GM21576 (cell line): ENCODE data around the gene KLHL22.
"Not testable (repeated sequence)": the region's sequence is repeated elsewhere in the genome, so short reads cannot be mapped to it uniquely, and the experiment has no call there.

Source experiments
- ATAC-seq: cut with Tn5 transposase; IDR thresholded peaks from one replicate; pipeline ENCODE4 v1.9.1; 2021; ENCODE audit warnings: mild to moderate bottlenecking, moderate library complexity; ENCODE audit not compliant: unreplicated experiment

Gene KLHL22

GRCh38 chr22:20471126-20471833, 24.3 kb downstream of the KLHL22 start:
- no peak for ATAC-seq

- ATAC-seq = not testable (repeated sequence)
These were observed 25.1 kb downstream of the KLHL22 start for GRCh38 chr22:20470525-20470924.

GRCh38 chr22:20469110-20469868, 26.3 kb downstream of the KLHL22 start:
- no peak for ATAC-seq

- no peak for ATAC-seq
These were observed 28.8 kb downstream of the KLHL22 start for GRCh38 chr22:20466659-20467379.

- ATAC-seq = no peak
These were observed 29.9 kb downstream of the KLHL22 start for GRCh38 chr22:20465759-20466077.

- no peak for ATAC-seq
These were observed 30.5 kb downstream of the KLHL22 start for GRCh38 chr22:20464912-20465758.

GRCh38 chr22:20464096-20464614, 31.4 kb downstream of the KLHL22 start:
- ATAC-seq = no peak

GRCh38 chr22:20463324-20464095, 32.1 kb downstream of the KLHL22 start:
- ATAC-seq = no peak

GRCh38 chr22:20459862-20460261, 35.7 kb downstream of the KLHL22 start:
- ATAC-seq = no peak

GRCh38 chr22:20459152-20459542, 36.4 kb downstream of the KLHL22 start:
- ATAC-seq = no peak

GRCh38 chr22:20458530-20459151, 37.0 kb downstream of the KLHL22 start:
- ATAC-seq = no peak

GRCh38 chr22:20457506-20458240, 37.9 kb downstream of the KLHL22 start:
- ATAC-seq = no peak

- no peak for ATAC-seq
These were observed 38.9 kb downstream of the KLHL22 start for GRCh38 chr22:20456722-20457076.

- peak; percentile 56 for ATAC-seq
These were observed 39.4 kb downstream of the KLHL22 start for GRCh38 chr22:20456064-20456721.

- no peak for ATAC-seq
These were observed 39.9 kb downstream of the KLHL22 start for GRCh38 chr22:20455709-20456063.

GRCh38 chr22:20453222-20453621, 42.4 kb downstream of the KLHL22 start:
- no peak for ATAC-seq

- no peak for ATAC-seq
These were observed 43.7 kb downstream of the KLHL22 start for GRCh38 chr22:20451920-20452319.

- not testable (repeated sequence) for ATAC-seq
These were observed 44.3 kb downstream of the KLHL22 start for GRCh38 chr22:20451129-20451778.
